Stimulated activated effector memory CD8-positive, alpha-beta T cell treated with anti-CD3 and anti-CD28 coated beads, Interleukin-12 subunit alpha, Interleukin-12 subunit beta, amount 100 ng/mL, for 72 hours (primary cell): Measurements from ENCODE around the gene PIK3C3.
"Not testable (repeated sequence)": the region's sequence is repeated elsewhere in the genome, so short reads cannot be mapped to it uniquely, and the experiment has no call there.

Source experiments
- ATAC-seq: fragments of 150-1000 bp; cut with Tn5 transposase; 2 replicates; pipeline ENCODE4 v1.10.0; 2021
- DNase-seq, 2 donors: peaks; one replicate each; pipeline ENCODE4 v3.0.0; 2021 to 2022; ENCODE audit warnings: low spot score in 2 of 2
- H3K27ac Mint-ChIP-seq: one replicate; pipeline ENCODE4 v1.8.0; 2022; ENCODE audit warnings: mild to moderate bottlenecking, mixed read lengths
- H3K36me3 Mint-ChIP-seq: one replicate; pipeline ENCODE4 v1.8.0; 2022; ENCODE audit warnings: mild to moderate bottlenecking, mixed read lengths
- H3K4me1 Mint-ChIP-seq: one replicate; pipeline ENCODE4 v1.8.0; 2022; ENCODE audit warnings: mixed read lengths
- H3K4me3 Mint-ChIP-seq: one replicate; pipeline ENCODE4 v1.8.0; 2022; ENCODE audit warnings: mild to moderate bottlenecking, mixed read lengths
- H3K9me3 Mint-ChIP-seq: one replicate; pipeline ENCODE4 v1.8.0; 2022; ENCODE audit warnings: mixed read lengths

Gene PIK3C3

DNA sequence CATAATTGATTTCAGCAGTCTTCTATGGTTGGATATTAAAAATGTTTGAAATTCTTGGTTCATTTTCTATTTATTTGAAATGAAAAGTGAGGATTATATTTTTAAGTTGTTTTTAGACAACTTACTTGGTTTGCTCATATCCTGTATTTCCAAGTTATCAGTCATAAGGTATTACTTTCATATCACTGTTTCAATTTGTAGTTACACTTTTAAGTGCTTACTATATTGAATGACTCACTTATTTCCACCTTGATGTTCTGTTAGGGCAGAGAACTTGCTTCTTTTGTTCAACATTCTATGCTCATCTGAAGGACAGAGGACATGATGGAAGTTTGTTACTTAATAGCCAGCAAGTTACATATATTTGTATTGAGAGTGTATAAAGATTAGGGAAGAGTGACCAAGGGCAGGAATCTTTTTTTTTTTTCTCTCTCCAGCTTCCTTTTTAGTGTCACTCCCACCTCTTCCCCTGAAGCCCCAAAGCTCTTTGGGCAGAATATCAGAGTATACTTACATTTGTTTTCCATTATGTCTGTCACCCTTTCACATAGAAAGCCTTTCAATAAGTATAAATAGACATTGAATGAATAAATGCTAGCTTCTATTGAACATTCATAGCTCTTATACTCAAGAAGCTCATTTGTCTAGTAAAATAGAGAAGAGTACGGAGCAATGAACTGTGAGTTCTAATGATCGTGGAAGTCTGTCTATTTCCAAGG, 28.1 kb downstream of the PIK3C3 start:
- peak overlapping the region; percentile 25 for H3K4me3 Mint-ChIP-seq
- H3K4me1 Mint-ChIP-seq = peaks cover 21% of the 10 kb centered on the region
- H3K9me3 Mint-ChIP-seq = no peaks in the 10 kb centered on the region
- DNase-seq (no peak), ATAC-seq (peak; percentile 99)
- H3K36me3 Mint-ChIP-seq = peaks cover 39% of the 10 kb centered on the region
- peak overlapping the region; percentile 70 for H3K27ac Mint-ChIP-seq

DNA sequence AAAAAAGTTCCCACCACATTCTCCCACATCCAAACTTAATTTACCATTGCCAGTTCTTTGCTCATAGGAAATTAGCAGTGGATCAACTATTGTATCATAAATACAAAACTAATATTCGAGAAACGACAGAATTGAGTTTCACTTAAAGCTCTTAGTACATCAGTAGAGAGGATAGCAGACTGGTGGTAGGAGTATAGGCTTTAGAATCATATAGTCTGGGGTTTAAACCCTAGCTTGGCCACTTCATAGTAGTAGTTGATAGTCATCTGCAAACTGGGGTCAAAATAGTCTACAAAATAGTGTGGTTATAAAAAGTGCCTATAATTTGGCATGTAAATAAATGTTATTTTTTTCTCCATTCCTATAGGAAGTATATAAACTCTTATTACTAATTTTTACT, 30.9 kb downstream of the PIK3C3 start:
- DNase-seq (no peak), ATAC-seq (peak; percentile 64)
- no peaks in the 10 kb centered on the region for H3K9me3 Mint-ChIP-seq
- H3K4me1 Mint-ChIP-seq = peaks cover 21% of the 10 kb centered on the region
- no peak overlapping the region for H3K27ac Mint-ChIP-seq
- H3K4me3 Mint-ChIP-seq = no peak overlapping the region
- H3K36me3 Mint-ChIP-seq = peaks cover 65% of the 10 kb centered on the region

DNA sequence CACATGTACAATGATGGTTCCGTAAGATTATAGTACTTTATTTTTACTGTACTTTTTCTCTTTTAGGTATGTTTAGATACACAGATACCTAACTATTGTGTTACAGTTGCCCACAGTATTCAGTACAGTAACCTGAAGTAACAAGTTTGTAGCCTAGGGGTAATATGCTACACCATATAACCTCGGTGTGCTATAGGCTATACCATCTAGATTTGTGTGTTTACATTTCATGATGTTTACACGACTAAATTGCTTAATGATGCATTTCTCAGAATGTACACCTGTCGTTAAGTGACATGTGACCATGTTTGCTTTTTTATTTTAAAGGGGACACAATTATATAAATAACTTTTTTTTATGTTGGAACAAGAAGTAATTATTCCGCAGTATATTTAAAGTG, 34.5 kb downstream of the PIK3C3 start:
- Mint-ChIP-seq H3K36me3 (peaks cover 86% of the 10 kb centered on the region), H3K4me1 (no peaks in the 10 kb centered on the region), H3K27ac (no peak overlapping the region), H3K9me3 (no peaks in the 10 kb centered on the region), H3K4me3 (no peak overlapping the region)
- ATAC-seq = no peak
- no peak for DNase-seq

DNA sequence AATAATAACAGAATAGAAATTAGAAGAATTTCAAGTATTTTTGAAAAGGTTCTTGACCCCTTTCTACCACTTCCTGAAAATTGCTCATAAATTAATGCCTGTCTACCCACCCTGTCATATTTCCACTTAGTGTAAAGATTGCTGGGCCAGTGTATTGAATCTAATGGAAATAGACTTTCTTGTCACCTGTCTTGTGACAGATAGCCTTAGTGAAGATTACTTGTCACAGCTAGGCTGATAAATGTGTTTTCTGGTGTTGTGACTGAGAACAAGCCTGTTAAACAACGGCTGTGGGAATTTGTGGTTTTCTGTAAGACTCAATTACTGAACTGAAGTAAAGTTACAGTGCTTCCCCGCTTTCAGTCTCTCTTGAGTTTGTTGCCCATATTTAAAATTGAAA, 37.0 kb downstream of the PIK3C3 start:
- Mint-ChIP-seq H3K4me1 (no peaks in the 10 kb centered on the region), H3K36me3 (peaks cover 91% of the 10 kb centered on the region), H3K9me3 (no peaks in the 10 kb centered on the region), H3K27ac (no peak overlapping the region), H3K4me3 (no peak overlapping the region)
- DNase-seq (no peak), ATAC-seq (peak; percentile 58)

DNA sequence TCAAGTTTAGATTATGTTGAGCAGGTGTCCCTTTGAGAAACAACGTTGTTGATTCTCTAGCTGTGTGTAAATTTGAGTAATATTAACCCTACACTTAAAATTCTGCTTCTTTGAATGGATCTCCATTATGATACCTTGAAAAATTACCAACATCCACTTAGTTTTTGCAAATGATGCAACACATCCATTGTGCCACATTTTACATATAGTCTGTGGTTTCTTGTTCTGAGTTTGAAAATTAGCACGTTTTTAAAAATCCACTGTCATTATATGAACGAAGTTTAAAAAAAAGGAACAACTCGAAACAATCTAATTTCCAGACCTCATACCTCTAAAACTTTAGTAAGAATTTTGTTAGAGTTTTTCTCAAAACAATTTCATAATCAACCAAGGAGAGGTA, 37.7 kb downstream of the PIK3C3 start:
- Mint-ChIP-seq H3K27ac (no peak overlapping the region), H3K4me3 (no peak overlapping the region), H3K4me1 (no peaks in the 10 kb centered on the region), H3K9me3 (no peaks in the 10 kb centered on the region), H3K36me3 (peaks cover 91% of the 10 kb centered on the region)
- ATAC-seq = no peak
- no peak for DNase-seq

DNA sequence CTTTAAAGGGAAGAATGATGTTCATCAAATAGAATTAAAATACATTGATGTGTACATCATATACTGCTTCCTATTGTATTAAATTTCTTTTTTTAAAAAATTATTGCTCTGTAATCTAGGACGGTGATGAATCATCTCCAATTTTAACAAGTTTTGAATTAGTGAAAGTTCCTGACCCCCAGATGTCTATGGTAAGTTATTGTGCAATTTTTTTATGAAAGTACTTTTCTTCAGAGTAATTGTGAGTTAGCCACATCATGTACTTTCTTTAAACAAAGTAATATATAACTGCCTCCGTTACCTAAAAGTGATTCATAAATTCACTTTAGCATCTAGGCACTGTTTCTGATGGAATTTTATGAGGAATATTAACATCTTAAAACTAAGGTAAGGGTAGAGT, 38.1 kb downstream of the PIK3C3 start:
- ATAC-seq (no peak), DNase-seq (no peak)
- Mint-ChIP-seq H3K4me1 (no peaks in the 10 kb centered on the region), H3K36me3 (peaks cover 91% of the 10 kb centered on the region), H3K4me3 (no peak overlapping the region), H3K27ac (no peak overlapping the region), H3K9me3 (no peaks in the 10 kb centered on the region)

DNA sequence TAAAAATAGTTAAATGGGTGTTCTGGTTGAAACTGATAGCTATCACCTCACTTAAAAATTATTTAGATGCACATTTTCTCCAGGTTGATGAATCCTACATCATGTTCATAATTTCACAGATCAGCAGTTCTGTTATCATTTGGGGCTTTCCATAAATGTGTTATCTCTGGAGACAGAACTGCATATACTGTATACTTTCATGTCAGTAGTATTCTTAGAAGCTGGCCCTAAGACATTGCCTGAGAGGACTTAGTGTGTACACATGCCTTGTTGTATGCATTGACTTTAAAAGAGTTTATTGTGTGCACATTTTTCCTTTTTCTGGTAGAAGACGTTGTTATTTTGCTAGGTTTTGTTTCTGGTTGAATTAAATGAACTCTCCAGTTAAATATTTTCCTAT, 41.0 kb downstream of the PIK3C3 start:
- no peak overlapping the region for H3K27ac Mint-ChIP-seq
- no peaks in the 10 kb centered on the region for H3K9me3 Mint-ChIP-seq
- peaks cover 92% of the 10 kb centered on the region for H3K36me3 Mint-ChIP-seq
- DNase-seq (no peak), ATAC-seq (no peak)
- no peaks in the 10 kb centered on the region for H3K4me1 Mint-ChIP-seq
- no peak overlapping the region for H3K4me3 Mint-ChIP-seq

DNA sequence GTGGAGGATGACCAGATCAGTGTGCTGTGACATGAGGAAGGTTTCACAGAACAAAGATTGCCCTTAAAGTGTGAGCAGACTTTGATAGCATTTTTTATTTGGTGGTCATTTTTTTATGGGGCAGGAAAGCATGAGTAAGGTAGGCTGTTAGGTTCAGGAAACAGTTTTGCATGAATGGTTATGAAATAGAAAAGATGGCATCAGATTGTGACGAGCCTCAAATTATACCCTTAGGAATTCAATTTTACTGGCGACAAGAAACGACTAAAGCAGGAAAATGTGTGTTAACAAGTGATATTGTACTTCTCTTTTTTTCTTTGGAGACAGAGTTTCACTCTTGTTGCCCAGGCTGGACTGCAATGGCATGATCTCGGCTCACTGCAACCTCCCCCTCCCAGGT, 44.7 kb downstream of the PIK3C3 start:
- Mint-ChIP-seq H3K36me3 (peaks cover 99% of the 10 kb centered on the region), H3K4me1 (no peaks in the 10 kb centered on the region), H3K27ac (peak overlapping the region; percentile 2), H3K4me3 (no peak overlapping the region), H3K9me3 (no peaks in the 10 kb centered on the region)
- DNase-seq (no peak), ATAC-seq (no peak)

DNA sequence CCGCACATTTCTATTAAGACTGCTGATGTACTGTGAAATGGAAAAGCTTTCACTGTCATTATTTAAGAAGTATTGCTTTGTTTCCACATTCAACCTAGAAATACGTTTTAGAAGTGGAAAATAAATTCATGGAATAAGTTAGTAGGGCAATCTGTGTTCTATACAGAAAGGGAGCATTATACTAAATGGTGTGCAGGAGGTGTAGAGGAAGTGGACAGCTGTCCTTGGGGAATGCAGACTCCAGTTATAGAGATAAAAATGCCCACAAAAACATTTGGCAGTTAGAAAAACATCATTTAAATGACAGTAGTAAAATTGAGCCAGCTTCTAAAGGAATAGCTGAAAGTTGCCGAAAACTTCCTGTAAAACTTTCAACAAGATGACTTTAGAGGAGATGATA, 46.8 kb downstream of the PIK3C3 start:
- Mint-ChIP-seq H3K4me1 (no peaks in the 10 kb centered on the region), H3K9me3 (no peaks in the 10 kb centered on the region), H3K36me3 (peaks cover 92% of the 10 kb centered on the region), H3K27ac (peak overlapping the region; percentile 55), H3K4me3 (no peak overlapping the region)
- ATAC-seq = no peak
- no peak for DNase-seq

DNA sequence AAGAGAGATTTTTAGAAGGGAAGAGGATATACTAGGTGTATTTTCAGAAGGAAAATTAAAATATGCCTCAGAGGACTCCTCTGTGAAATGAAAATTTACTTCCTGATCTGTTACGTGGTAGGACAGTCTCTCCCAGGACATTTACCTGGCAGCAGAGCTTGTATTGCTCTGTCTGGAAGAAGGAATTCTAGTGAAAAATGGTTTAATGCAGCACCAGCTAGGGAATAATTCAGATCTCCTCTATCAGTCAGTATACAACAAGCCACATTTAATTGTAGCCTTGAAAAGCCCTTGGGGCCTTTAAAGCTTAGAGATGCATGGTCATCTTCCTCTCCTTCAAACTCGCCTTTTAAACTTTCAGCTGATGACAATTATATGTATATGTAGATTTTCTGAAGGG, 49.6 kb downstream of the PIK3C3 start:
- no peaks in the 10 kb centered on the region for H3K9me3 Mint-ChIP-seq
- ATAC-seq = no peak
- no peak for DNase-seq
- peaks cover 9% of the 10 kb centered on the region for H3K4me1 Mint-ChIP-seq
- no peak overlapping the region for H3K27ac Mint-ChIP-seq
- H3K4me3 Mint-ChIP-seq = no peak overlapping the region
- peaks cover 90% of the 10 kb centered on the region for H3K36me3 Mint-ChIP-seq

DNA sequence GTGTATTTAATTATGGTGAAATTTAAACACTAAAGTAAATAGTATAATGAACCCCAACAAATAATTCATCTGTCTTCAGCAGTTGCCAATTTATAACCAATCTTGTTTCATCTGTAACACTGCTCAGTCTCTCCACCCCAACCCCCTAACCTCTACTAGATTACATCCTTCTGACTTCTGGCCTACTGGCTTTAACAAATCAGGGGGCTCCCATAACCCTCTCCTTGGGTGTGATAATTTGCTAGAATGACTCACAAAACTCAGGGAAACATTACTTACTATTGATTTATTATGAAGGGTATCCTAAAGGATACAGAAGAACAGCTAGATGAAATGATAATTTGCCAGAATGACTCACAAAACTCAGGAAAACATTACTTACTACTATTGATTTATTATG, 50.7 kb downstream of the PIK3C3 start:
- H3K36me3 Mint-ChIP-seq = peaks cover 90% of the 10 kb centered on the region

DNA sequence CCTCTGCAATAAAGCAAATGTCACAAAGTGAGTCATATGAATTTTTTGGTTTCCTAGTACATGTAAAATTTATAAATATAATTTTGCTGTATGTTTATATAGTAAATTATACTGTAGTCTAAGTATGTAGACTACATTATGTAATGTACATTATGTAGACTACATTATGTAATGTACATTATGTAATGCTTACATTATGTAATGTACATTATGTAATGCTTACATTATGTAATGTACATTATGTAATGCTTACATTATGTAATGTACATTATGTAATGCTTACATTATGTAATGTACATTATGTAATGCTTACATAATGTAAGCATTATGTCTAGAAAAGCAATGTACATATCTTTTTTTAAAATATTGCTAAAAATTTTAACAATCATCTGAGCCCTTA, 54.4 kb downstream of the PIK3C3 start:
- Mint-ChIP-seq H3K36me3 (peaks cover 91% of the 10 kb centered on the region), H3K4me1 (peaks cover 25% of the 10 kb centered on the region)
- H3K9me3 Mint-ChIP-seq, H3K4me3 Mint-ChIP-seq, H3K27ac Mint-ChIP-seq, ATAC-seq, DNase-seq: not testable (repeated sequence)

More for the DNA sequence above, 50.7 kb downstream of the PIK3C3 start:
- no peak for DNase-seq
- ATAC-seq = no peak
- peaks cover 15% of the 10 kb centered on the region for H3K4me1 Mint-ChIP-seq
- H3K9me3 Mint-ChIP-seq = no peaks in the 10 kb centered on the region
- H3K4me3 Mint-ChIP-seq = no peak overlapping the region
- H3K27ac Mint-ChIP-seq = no peak overlapping the region

DNA sequence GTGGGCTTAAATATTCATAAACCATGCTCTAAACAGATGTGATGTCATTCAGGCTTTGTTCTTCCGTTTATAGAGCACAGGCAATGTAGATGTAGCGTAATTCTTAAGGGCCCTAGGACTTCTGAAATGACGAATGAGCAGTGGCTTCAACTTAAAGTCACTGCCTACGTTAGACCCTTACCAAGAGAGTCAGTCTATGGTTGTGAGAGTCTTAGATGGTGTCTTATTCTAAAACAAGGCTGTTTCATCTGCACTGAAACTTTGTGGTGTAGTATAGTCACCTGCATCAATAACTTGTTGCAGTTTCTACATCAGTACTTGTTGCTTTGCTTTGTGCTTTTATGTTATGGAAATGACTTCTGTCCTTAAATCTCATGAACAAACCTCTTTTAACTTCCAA, 56.0 kb downstream of the PIK3C3 start:
- ATAC-seq (peak; percentile 65), DNase-seq (no peak)
- peaks cover 25% of the 10 kb centered on the region for H3K4me1 Mint-ChIP-seq
- H3K36me3 Mint-ChIP-seq = peaks cover 98% of the 10 kb centered on the region
- H3K4me3 Mint-ChIP-seq = no peak overlapping the region
- H3K27ac Mint-ChIP-seq = no peak overlapping the region
- no peaks in the 10 kb centered on the region for H3K9me3 Mint-ChIP-seq

DNA sequence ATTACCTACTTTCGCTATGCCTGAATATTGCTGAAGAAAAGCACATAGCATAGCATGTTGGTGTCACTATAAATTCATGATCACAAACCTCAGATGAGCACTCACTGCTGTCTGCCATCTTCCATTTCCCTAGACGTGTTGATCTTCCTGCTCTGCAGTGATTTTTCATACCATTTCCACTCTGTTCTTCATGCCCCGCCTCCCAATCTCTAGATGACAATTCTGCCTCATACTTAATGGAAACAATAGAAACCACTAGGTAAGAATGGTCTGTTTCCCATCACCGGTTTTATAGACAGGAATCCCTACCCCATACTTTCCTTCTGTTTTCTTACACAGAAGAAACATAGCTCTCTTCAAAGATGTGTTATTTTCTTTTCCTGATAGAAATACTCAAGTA, 63.8 kb downstream of the PIK3C3 start:
- Mint-ChIP-seq H3K36me3 (peaks cover 36% of the 10 kb centered on the region), H3K27ac (no peak overlapping the region), H3K9me3 (no peaks in the 10 kb centered on the region), H3K4me1 (no peaks in the 10 kb centered on the region), H3K4me3 (no peak overlapping the region)
- no peak for ATAC-seq
- no peak for DNase-seq

DNA sequence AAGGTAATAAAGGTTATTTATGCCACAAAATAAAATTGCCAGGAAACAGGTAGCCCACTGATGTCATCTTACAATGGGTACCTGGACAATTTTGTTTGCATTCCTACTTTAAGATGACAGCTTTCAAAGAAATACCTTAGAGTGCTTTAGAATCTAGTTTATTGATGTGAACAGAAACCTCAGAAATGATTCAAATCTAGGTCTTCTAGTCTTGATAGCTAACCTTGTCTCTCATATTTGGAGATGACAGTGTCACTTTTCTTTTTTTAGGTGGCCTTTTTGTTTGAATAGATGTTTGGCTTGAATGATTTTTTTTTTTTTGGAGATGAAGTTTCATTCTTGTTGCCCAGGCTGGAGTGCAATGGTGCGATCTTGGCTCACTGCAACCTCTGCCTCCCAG, 69.1 kb downstream of the PIK3C3 start:
- H3K4me3 Mint-ChIP-seq = peak overlapping the region; percentile 18
- no peaks in the 10 kb centered on the region for H3K9me3 Mint-ChIP-seq
- H3K36me3 Mint-ChIP-seq = peaks cover 27% of the 10 kb centered on the region
- ATAC-seq (peak; percentile 79), DNase-seq (no peak)
- H3K27ac Mint-ChIP-seq = no peak overlapping the region
- peaks cover 19% of the 10 kb centered on the region for H3K4me1 Mint-ChIP-seq

DNA sequence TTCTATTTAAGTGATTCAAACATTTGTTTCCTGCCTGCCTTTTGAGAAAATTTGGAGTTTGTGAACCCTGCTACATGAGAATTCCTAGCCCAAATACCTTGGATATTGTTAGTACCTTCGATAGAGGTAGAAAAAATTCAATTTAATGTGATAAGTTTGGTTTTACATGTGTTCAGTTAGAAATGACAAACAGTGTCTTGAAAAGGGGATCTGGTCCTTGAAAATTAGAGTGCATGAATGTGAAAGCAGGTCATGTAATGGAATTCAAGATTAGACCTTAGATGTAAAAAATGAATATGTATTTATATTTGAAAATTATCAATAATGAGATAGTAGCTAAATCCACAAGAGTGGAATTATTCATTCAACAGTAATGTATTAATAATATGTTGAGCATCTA, 70.5 kb downstream of the PIK3C3 start:
- Mint-ChIP-seq H3K27ac (peak overlapping the region; percentile 64), H3K36me3 (peaks cover 40% of the 10 kb centered on the region), H3K9me3 (no peaks in the 10 kb centered on the region), H3K4me3 (peak overlapping the region; percentile 18), H3K4me1 (peaks cover 24% of the 10 kb centered on the region)
- ATAC-seq (no peak), DNase-seq (no peak)
